GM18909 (cell line): ENCODE results near the gene SNAPC4.
A peak's percentile ranks its signal among the peaks of the same experiment; 100 is the strongest.

Experiments
- ATAC-seq: cut with Tn5 transposase; IDR thresholded peaks from one replicate; pipeline ENCODE4 v1.9.1; 2021; ENCODE audit warnings: mild to moderate bottlenecking; ENCODE audit not compliant: unreplicated experiment, poor library complexity

SNAPC4 gene

GRCh38 chr9:136375096-136375495, 24.9 kb downstream of the SNAPC4 start:
- no peak for ATAC-seq

DNA sequence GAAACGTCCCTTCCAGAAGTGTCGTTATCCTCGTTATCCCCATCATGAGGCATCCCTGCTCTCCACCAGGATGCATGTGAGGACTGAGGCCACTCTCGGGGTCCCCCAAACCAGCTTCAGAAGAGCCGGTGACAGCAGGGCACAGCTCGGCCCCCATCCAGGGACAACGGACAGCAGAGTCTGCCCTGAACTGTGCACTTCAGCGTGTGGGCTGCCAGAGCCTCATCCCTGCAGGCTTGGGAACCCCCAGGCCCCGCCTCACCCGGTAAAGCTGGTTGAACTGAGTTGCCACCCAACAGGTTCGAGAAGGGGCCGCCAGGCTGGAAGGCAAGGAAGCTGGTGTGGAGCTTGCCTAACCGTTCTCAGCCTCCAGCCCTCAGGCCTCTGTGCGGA, 25.8 kb downstream of the SNAPC4 start:
- no peak for ATAC-seq

DNA sequence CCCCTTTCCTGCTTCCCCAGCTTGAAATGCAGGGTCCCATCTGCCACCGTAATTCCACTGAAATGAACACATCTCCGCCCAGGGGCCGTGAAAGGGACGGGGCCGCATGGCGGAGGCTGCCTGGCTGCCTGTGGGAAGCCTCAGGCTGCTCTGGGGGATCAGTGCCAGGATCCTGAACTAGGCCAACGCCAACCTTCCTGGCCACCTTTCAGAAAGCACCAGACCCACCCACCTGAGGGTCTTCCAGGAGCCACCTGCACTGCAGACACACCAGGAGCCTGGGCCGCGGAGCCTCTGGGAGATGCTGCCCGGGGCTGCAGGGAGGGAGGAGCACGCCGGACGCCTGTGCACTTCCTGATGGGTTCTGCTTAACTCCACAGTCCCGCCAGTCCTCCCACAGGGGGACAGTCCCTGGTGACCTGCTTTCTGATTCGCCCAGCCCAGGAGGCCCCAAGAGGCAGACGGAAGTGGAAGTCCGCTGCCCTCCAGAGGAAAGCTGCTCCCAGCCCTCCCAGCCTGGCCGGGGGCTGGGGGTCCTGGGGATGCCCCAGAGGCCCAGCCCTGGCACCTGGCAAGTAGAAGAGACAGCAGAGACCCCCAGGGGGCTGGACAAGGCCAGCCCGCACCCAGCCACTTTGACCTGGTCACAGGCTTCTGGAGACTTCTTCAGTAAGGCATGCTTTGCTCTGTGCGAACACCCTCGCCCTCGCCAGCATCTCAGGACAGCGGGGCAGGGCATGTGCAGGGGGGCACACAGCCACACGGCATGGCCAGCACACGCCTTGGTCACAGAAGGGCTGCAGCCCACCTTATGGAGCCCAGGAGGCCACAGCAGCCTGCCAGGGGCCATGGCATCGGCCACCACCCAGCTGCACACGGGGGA, 26.4 kb downstream of the SNAPC4 start, which contains the start of gene CARD9:
CARD9 (minus strand) TSS at position 370 of the 883 bp plus-strand sequence. CDS start 1,591 bp downstream, outside the sequence.
- ATAC-seq: no peak

DNA sequence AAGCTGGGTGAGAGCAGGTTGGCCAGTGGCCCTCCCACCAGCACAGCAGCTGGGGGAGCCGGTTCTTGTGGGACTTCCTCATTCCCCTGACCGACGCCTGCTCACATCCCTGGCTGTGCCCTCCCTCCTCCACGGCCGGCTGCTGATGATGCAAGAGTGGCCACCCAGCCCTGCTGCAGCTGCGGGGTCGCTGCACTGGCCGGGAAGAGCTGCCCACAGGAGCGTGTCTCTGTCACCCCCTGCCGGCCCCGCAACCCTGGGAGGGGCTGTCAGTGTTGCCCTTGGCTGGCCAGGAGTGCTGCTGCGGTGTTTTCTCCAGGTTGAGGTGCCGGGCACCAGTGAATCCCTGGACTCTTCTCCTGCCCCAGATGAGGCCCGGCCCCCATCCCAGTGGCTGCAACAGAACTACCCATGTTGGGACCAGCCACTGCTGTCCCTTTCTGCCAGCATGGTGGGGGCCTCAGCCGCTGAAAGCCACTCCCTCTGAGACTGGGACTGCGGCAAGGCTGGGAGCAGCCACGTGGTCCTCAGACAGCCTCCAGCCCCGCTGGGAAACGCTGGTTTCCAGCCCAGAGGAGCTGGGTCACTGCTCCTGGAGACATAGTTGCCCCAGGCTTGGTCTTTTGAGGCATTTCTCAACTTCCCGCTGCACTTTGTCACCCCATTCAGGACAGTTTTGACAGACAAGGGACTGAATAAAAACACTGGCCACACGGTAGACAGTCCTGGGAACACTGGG, 27.2 kb downstream of the SNAPC4 start:
- no peak for ATAC-seq

- no peak for ATAC-seq
These were observed 28.0 kb downstream of the SNAPC4 start for GRCh38 chr9:136372006-136372405.

GRCh38 chr9:136371533-136371880, 28.5 kb downstream of the SNAPC4 start:
- ATAC-seq: no peak

- no peak for ATAC-seq
These were observed 29.1 kb downstream of the SNAPC4 start for GRCh38 chr9:136370687-136371532.

- no peak for ATAC-seq
These were observed 29.9 kb downstream of the SNAPC4 start for GRCh38 chr9:136370037-136370436.

GRCh38 chr9:136368190-136368589, 31.8 kb downstream of the SNAPC4 start:
- no peak for ATAC-seq

DNA sequence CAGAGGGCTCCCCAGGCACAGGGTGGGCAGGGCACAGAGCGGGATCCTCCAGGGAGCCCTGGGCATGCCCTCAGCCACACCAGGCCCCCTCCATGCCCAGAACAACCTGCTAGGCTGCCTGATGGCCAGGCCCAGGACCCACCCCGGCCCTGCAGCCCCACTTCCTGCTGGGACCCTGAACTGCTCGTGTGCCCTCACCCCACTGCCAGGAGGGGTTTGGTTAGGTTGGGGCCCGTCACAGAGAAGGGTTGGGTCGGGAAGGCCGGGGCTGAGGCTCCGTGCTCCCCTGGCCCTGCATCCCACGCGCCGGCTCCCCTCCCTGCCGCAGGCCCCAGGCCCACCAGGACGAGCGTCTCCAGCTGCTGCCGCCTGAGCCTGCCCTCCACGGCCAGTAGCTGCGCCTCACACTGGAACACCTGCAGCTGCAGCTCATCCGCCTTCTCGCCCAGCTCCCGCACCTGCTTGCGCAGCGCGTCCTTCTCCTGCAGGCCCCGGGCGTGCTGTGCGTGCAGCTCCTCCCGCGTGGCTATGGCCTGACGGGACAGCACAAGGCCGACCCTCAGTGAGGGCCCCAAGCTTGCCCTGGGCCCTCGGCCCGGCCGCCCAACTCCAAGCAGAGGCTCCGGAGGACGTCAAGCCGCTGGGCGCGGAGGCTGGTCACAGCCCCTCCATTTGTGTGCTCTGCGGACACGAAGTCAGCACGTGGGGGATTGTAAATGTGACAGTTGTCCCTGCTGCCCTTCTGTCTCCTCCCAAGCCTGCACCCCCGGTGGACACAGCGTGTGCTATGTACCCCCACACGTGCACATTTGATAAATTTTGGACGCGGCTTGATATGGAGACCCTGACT, 32.4 kb downstream of the SNAPC4 start:
- ATAC-seq: no peak

GRCh38 chr9:136366826-136367225, 33.1 kb downstream of the SNAPC4 start:
- ATAC-seq: no peak

DNA sequence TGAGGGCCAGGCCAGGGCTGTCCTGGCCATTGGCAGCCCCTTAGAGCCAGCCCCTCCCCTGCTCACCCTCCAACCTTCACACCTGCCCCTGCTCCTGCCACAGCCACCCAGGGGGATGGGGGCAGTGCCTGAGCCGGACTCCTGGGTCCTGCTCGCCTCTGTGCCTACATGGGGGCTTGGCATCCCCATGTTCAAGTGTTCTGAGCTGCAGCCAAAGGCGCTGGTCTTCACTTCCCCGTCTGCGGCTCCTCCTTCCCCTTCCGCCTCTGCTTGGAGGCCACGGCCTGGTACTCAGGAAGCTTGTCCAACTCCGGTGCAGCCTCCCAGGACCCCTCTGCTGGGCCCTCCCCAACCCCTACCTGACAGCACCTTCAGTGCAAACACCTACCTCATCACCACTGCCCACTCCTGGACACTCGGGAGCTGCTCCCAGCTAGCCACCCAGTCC, 34.2 kb downstream of the SNAPC4 start:
- ATAC-seq: no peak

DNA sequence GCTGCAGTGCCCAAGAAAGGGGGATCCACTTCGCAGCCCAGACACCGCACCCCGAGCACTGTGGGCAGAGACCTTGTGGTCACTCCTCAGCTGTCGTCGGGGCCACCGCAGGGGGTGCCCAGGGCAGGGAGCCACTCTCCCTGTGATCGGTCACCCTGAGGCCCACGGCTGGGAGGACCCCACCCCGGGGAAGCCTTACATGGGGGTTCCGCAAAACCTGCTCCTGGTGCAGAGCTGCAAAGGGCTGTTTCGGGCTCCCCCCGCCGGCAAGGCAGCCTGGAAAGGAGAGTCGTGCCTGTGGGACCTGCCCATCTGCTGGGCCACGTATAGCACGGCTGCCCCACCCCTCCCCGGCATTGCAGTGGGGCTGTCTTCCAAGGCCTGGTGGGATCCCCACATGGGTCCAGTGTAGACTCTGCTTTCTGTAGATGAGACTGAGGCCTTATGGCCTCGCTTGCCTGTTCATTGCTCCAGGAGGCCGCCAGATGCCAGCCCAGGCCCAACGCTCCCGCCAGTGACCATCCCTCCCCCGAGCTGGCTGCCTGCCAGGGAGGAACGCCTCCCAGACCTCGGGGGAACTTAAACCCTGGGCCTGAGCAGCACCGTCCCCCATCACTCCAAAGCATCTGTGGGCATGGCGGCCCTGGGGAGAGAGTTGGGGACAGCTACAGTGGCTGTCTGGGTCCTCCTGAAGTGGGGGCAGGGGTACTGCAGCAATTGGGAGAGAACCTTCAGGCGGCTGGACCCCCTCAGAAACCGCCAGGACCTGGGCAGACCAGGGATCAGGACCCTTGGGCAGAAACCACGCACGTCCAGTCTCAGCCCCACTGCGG, 34.8 kb downstream of the SNAPC4 start:
- no peak for ATAC-seq

DNA sequence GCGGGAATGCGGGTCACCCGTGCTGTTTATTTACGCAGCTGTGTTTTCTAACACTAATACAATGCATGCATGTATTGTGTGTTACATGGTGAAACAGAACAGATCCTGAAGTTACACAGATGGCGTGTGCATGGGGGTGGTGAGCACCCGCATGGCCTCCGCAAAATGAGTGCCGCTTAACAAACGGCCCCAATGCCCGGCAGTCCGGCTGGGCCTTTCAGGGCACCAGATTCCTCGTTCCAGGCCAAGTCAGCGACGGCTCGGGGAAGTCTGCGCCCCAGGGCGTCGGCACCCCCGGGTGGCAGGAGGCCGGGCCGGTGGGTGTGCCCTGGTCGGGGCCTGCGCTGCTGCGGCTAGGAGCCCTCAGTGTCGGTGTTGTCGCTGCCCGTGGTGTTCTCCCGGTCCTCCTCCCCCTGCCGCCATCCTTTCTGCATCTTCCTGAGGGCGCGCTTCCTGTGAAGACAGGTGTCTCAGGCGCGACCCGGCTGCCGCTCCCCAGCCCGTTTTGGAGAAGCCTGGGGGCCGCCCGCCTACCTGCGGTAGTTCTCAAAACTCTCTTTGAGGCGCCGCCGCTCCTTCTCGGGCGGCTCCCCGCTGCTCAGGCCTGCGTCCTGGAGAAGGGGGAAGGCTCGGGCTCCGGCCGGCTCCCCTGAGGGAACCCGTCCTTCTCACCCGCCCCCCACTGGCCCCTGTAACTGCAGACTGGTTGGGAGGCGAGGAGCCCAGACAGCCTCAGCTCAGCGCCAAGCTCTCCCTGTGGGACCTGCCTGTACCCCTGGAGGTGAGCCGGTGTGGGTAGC, 35.8 kb downstream of the SNAPC4 start:
- no peak for ATAC-seq

GRCh38 chr9:136363106-136363948, 36.6 kb downstream of the SNAPC4 start, which contains the start of gene DNLZ:
TSS of gene DNLZ (minus strand) at chr9:136363744. CDS start at chr9:136363714, 30 bp downstream.
- peak; percentile 71 for ATAC-seq

GRCh38 chr9:136362450-136362784, 37.6 kb downstream of the SNAPC4 start:
- ATAC-seq: no peak
